Measurements from ENCODE around the gene PLXNC1. TPM values are rescaled to one million over a fixed set of nuclear protein-coding genes. Genes with fewer than 3 reads are reported as not detected.

PLXNC1 gene
- total RNA-seq, 2 experiments from 2014 or later: 4.0 to 5.6 TPM

DNA sequence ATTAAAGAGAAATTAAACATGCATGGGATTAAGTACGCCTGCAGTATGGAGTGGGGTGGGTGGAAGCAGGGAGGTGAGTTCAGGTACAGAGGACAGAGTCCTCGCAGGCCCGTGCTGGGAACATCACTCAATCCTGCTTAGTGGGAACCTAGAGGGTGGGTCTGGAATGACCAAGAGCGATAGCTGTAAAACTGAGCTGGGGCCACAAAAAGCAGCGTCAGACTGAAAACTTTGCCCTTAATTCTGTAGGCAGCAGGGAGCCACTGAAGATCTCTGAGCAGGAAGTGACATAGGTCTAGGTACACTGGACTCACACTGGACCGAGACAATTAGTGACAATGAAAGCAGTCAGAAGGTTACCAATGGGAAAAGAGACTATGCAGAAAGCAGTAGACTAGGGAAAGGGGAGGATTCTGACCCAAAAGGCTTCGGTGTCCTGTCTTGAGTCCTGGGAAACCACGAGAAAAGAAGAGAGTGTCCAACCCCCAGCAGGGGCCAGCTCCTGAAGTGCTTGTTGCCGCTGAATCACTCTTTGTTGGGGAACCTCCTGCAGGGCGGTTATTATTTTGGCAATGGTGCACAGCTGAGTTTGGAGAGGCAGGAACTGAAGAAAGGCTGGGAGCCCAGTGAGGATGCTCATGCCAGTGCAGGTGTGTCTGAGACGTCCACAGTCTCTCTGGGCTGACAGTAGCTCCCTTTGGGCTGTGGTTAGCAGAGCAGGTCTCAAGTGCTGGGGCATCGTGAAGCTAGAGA, 97.4 kb downstream of the PLXNC1 start:
- ChIA-PET CTCF (interaction anchor here (1.4 kb wide), 1 partner anchor 73 kb away, joined by 3 read pairs; no protein-coding TSS in a partner anchor), POLR2A (interaction anchor here (0.8 kb wide), 1 partner anchor 17 kb away, joined by 3 read pairs; no protein-coding TSS in a partner anchor)

DNA sequence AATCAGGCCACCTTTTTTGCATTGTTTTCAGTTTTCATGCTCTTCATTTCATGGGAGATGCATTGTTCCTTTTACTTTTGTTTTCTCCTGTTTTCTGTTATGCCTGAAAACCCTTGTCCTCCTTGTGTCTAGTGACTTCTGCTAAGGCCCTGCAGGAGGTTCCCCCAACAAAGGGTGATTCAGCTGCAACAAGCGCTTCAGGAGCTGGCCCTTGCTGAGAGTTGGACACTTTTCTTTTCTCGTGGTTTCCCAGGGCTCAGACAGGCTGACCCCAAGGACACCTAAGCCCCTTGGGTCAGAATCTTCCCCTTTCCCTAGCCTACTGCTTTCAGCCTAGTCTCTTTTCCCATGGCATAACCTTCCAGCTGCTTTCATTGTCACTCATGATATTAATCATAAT, 98.9 kb downstream of the PLXNC1 start:
- ChIA-PET POLR2A (no interaction called here), CTCF (interaction anchor here (0.9 kb wide), 1 partner anchor 113 kb away, joined by 3 read pairs; no protein-coding TSS in a partner anchor)

- POLR2A ChIA-PET: no interaction called here
- CTCF ChIA-PET: no interaction called here
Measured at GRCh38 chr12:94248582-94248981, 100.2 kb downstream of the PLXNC1 start.

- ChIA-PET CTCF (interaction anchor here (0.5 kb wide), 1 partner anchor 18 kb away, joined by 4 read pairs; no protein-coding TSS in a partner anchor), POLR2A (no interaction called here)
Measured at GRCh38 chr12:94250130-94250529, 101.8 kb downstream of the PLXNC1 start.

- POLR2A ChIA-PET: no interaction called here
- CTCF ChIA-PET: interaction anchor here (1.2 to 1.3 kb wide), 2 partner anchors 11 to 53 kb away, joined by 3 read pairs; no protein-coding TSS in a partner anchor
Measured at GRCh38 chr12:94254270-94254669, 105.9 kb downstream of the PLXNC1 start.

DNA sequence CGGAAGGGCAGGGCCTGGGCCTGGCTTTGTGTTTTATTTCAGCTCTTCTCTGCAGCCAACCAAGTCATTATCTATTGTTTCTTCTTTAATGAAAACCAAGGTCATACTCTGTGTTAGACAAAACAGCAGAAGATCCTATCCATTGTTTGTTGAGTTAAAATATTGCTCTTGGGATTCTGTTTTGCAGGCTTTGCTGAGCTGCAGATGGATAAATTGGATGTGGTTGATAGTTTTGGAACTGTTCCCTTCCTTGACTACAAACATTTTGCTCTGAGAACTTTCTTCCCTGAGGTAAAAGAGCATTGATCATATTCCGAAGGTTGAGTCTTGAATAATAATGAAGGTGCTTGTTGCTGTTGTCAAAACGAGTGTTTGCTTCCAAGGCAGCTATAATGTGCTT, 106.6 kb downstream of the PLXNC1 start:
- CTCF ChIA-PET: interaction anchor here (0.6 to 1.3 kb wide), 3 partner anchors 11 to 183 kb away, joined by 3 to 4 read pairs (median 3); no protein-coding TSS in a partner anchor
- POLR2A ChIA-PET: no interaction called here

DNA sequence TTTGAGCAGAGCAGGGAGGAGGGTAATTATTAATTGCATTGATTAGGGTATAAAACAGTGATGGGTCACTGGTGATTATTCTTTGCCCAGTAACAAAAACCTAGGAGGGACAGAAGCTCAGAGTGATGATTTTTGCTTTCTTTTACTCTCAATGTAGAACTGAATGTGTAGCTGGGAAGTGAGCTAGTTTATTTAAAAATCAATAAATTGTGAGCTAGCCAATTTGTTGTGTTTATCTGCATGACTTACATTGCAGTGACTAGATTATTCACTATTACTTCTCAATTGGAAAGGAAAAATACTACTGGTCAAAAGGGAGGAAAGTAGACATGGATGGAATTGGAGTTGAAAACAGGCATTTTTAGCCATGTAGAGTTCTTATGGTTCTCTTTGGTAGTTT, 107.1 kb downstream of the PLXNC1 start:
- CTCF ChIA-PET: interaction anchor here (1.3 kb wide), 1 partner anchor 12 kb away, joined by 3 read pairs; no protein-coding TSS in a partner anchor
- POLR2A ChIA-PET: no interaction called here

DNA sequence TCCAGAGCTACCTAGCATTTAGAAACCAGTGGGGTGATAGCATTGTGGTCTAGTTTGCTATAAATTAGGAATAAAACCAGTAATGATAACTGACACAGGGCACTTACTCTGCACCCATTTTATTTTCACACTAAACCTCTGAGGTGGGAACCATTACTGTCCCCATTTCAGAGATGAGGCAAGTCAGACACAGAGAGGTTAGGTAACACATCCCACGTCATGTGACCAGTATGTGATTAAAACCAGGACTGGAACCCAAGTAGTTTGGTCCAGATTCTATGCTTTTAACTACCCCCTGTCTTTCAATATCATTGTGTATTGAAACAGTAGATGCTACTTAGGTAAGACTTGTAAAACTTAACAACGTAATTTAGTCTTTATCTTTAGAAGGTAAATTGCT, 110.2 kb downstream of the PLXNC1 start:
- POLR2A ChIA-PET: no interaction called here
- CTCF ChIA-PET: no interaction called here

- CTCF ChIA-PET: no interaction called here
Measured at GRCh38 chr12:94260017-94260416, 111.6 kb downstream of the PLXNC1 start.

GRCh38 chr12:94260717-94261116, 112.3 kb downstream of the PLXNC1 start:
- ChIA-PET CTCF (no interaction called here), POLR2A (no interaction called here)

More at GRCh38 chr12:94260017-94260416, 111.6 kb downstream of the PLXNC1 start:
- POLR2A ChIA-PET: no interaction called here

DNA sequence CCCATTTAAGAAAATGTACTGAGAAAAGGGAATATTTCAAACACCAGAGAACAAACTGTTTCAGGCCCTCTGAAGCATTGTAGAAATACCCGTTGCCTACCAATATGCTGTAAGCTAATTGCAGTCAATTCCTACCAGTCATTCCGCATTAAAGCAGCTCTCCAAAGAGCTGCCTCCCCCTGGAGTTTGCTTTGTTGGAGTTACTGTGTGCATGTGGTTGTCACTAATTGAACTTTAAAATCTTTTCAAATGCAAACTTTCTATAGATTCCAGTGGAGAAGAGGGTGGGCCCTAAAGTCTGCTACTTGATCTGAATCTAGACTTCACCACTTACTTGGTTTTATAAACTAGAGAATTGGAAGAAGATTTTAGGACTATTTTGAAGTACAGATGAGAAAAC, 112.7 kb downstream of the PLXNC1 start:
- POLR2A ChIA-PET: no interaction called here

GRCh38 chr12:94261786-94262185, 113.4 kb downstream of the PLXNC1 start:
- ChIA-PET POLR2A (interaction anchor here (1.4 kb wide), 1 partner anchor 114 kb away, joined by 4 read pairs; the partner anchor contains the start of gene PLXNC1), CTCF (interaction anchor here (1.0 to 1.6 kb wide), 2 partner anchors 18 to 47 kb away, joined by 3 to 4 read pairs; no protein-coding TSS in a partner anchor)

More for the DNA sequence above, 112.7 kb downstream of the PLXNC1 start:
- CTCF ChIA-PET: interaction anchor here (1.0 kb wide), 1 partner anchor 17 kb away, joined by 3 read pairs; no protein-coding TSS in a partner anchor

DNA sequence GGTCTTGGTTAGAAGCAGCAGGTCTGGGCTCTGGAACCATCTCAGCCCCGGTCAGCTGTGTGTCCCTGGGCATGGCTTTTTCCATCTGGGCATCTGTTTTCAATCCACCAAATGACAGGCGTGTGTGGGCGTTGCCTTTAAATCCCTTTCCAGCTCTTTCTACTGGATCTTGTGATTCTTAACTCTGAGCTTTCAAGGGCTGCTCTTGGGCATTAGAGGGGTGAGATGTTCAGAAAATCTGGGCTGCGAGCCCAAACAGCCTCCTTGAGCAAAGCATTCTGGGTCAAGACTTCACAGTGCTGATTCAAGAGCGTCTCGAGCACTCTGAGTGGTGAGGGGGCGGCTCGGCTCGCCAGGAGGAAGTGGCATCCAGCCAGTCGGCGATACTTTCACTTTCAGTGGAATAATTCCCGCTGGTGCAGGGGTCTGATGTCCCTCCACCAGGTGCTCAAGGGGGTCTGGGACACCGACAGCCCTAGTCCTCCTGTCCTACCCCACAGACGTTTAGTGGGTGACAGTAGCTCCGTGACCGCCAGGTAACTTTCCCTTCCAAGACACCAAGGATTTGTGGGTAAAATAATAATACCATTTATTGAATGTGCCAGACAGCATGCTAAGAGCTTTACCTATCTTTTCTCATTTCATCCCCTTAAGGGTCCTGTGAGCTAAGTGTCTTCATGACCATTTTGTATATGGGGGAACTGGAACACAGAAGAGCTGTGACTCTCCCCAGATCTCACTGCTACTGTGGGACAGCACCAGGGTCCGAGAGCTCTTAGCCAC, 114.0 kb downstream of the PLXNC1 start:
- CTCF ChIA-PET: interaction anchor here (1.0 to 1.8 kb wide), 3 partner anchors 47 to 128 kb away, joined by 3 to 4 read pairs (median 4); no protein-coding TSS in a partner anchor
- POLR2A ChIA-PET: interaction anchor here (1.1 to 1.4 kb wide), 2 partner anchors 16 to 114 kb away, joined by 3 to 4 read pairs; partner anchors contain the start of gene PLXNC1

DNA sequence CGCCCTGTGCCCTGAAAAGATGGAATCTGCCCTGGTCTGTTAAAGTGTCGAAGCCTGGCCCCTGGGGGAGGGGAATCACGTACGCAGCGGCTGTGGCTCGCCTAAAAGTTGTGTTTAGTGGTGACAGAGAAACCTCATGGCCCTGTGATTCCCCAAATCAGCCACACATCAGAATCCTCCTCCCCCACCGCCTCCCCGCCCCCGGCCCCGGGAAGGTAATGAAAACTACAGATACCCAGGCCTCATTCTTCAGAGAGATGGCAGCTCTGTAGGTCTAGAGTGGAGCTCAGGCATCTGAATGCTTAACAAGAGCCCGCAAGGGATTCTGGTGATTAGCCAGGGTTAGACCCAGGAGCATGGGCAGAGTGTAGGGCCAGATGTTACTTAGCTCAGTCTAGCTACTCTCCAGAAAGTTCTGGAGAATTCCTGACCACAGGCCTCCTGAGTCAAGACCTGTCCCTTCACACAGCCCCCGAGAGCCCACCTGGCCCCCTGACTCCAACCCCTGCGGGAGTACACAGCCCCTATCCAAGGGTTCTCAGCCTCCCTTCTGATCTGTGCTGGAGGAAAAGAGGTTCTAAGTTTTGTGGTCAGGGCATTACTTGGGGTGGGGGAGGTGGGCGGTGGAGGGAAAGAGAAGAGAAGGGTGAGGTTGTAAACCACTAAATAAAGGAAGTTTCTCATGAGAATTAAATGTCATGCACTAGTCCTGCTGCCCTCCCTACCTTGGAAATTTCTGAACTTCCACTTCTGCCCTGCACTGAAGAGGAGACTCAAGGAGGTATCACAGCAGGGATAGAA, 114.8 kb downstream of the PLXNC1 start:
- ChIA-PET POLR2A (interaction anchor here (1.1 to 1.4 kb wide), 2 partner anchors 17 to 115 kb away, joined by 3 to 4 read pairs; partner anchors contain the start of gene PLXNC1), CTCF (interaction anchor here (1.0 to 1.8 kb wide), 3 partner anchors 46 to 129 kb away, joined by 3 to 4 read pairs (median 4); no protein-coding TSS in a partner anchor)

DNA sequence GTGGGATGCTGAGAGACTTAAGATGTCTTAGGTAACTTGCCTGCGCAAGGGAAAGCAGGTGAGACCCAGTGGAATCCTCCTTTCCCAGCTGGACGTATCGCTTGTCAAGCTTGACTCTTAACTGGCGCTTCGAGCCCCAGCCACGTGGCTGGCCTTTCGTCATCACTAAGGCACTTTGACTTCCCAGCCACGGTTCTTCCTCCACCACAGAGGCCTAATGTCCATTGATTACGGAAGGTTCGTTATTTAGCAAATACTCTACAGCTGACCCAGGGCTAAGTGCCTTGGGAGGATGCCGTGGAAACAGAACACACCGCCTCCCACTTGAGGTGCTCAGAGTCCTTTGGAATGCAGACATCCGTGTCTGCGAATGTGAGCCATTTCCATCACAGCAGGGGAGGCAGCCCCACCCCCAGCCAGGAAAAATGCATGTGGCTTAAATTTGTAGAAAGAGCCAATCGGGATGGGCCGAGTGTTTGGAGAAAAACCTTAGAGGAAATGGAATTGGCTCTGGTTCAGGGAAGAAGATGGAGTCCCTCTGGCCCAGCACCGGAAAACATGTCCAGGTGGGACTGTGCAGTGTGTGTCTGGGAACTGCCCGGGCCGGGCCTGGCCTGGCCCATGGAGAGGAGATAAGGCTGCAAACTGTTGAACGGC, 115.7 kb downstream of the PLXNC1 start:
- CTCF ChIA-PET: interaction anchor here (1.8 kb wide), 1 partner anchor 129 kb away, joined by 4 read pairs; no protein-coding TSS in a partner anchor

GRCh38 chr12:94264736-94265485, 116.5 kb downstream of the PLXNC1 start:
- POLR2A ChIA-PET: no interaction called here
- CTCF ChIA-PET: no interaction called here

More for the DNA sequence above, 115.7 kb downstream of the PLXNC1 start:
- POLR2A ChIA-PET: no interaction called here

- CTCF ChIA-PET: no interaction called here
- POLR2A ChIA-PET: no interaction called here
Measured at GRCh38 chr12:94265539-94265938, 117.2 kb downstream of the PLXNC1 start.
